ENCODE results near the gene IFT80. TPM values are rescaled to one million over a fixed set of nuclear protein-coding genes. Genes with fewer than 3 reads are reported as not detected.

IFT80 gene
- total RNA-seq, result 10 to 100 TPM in 3 of 5 donors, 1 to 10 TPM in 2; 2.3 to 49.4 (median 10.7) TPM
- 10 to 100 TPM in 2 of 3 donors, 1 to 10 TPM in 1; 9.8 to 16.8 (median 11.2) TPM for polyA plus RNA-seq
- long read RNA-seq, donor 1, result 0 reads
- long read RNA-seq, donor 2, partial matches to known transcripts, result 6 of 8 reads
- long read RNA-seq, donor 2, other reads (novel, unspliced or antisense), result 0 of 8 reads
- long read RNA-seq, donor 3, full-length matches to known transcripts, result 2 of 2 reads
- long read RNA-seq, donor 3, partial matches to known transcripts, result 0 of 2 reads
- long read RNA-seq, donor 3, other reads (novel, unspliced or antisense), result 0 of 2 reads
- long read RNA-seq, donor 4, result 0 reads
- long read RNA-seq, donor 5, partial matches to known transcripts, result 0 of 1 reads
- long read RNA-seq, donor 5, other reads (novel, unspliced or antisense), result 0 of 1 reads
- long read RNA-seq, donor 6, result 0 reads
- long read RNA-seq, donor 7, full-length matches to known transcripts, result 2 of 2 reads
- long read RNA-seq, donor 7, partial matches to known transcripts, result 0 of 2 reads
- long read RNA-seq, donor 7, other reads (novel, unspliced or antisense), result 0 of 2 reads
- long read RNA-seq, donor 8, full-length matches to known transcripts, result 5 of 5 reads
- long read RNA-seq, donor 8, partial matches to known transcripts, result 0 of 5 reads
- long read RNA-seq, donor 8, other reads (novel, unspliced or antisense), result 0 of 5 reads
- long read RNA-seq, donor 9, partial matches to known transcripts, result 0 of 4 reads
- long read RNA-seq, donor 9, other reads (novel, unspliced or antisense), result 0 of 4 reads
- long read RNA-seq, donor 10, result 0 reads

GRCh38 chr3:160399125-160400029, at the start of gene IFT80, which contains the start of gene SMC4:
TSS of gene IFT80 (minus strand) at chr3:160399225. CDS start at chr3:160384600, 14,625 bp downstream.
TSS of gene SMC4 (plus strand) at chr3:160399650. CDS start at chr3:160400827, 1,177 bp downstream.
- peak; percentile 98 for DNase-seq
- Histone ChIP-seq H3K27me3 (peaks cover 0 to 7% (median 0%) of the 10 kb centered on the region in 3 donors), H3K4me3 (peak within 1 kb of the TSS; percentile 64 to 80 (median 78)), H3K9me3 (no peaks in the 10 kb centered on the region), H3K27ac (peak within 1 kb of the TSS; percentile 88 to 97 (median 92)), H3K4me1 (peaks cover 15 to 55% (median 38%) of the 10 kb centered on the region in 4 donors), H3K36me3 (no peaks in the 10 kb centered on the region)
- WGBS, 5 donors, result 0 to 1% (median 0%) methylated on average over 63 of the region's 63 CpGs
- intact Hi-C loops (cut with DNase I; ENCODE audit: low total_unique reads), result no loop called here
- TF ChIP-seq POLR2AphosphoS5 (IDR thresholded peaks at IDR 0.05), result peak; percentile 68 to 80 (median 76)
- TF ChIP-seq POLR2A (IDR thresholded peaks at IDR 0.05), result peak in 1 of 4 donors; percentile 21
- no peak for TF ChIP-seq EP300 (IDR thresholded peaks at IDR 0.05)
- TF ChIP-seq CTCF (IDR thresholded peaks at IDR 0.05), result no peak

- Histone ChIP-seq H3K9me3 (peaks cover 0 to 5% (median 0%) of the 10 kb centered on the region in 4 donors), H3K36me3 (no peaks in the 10 kb centered on the region), H3K4me3 (no peak overlapping the region), H3K27ac (no peak overlapping the region), H3K27me3 (peaks cover 0 to 12% (median 11%) of the 10 kb centered on the region in 3 donors), H3K4me1 (peaks cover 0 to 38% (median 20%) of the 10 kb centered on the region in 4 donors)
- intact Hi-C loops (cut with DNase I; ENCODE audit: low total_unique reads), result no loop called here
- no peak for DNase-seq
- 44 to 50% (median 47%) methylated on average over 3 of the region's 3 CpGs for WGBS, 5 donors
- TF ChIP-seq POLR2AphosphoS5 (IDR thresholded peaks at IDR 0.05), result no peak
- TF ChIP-seq EP300 (IDR thresholded peaks at IDR 0.05), result no peak
- no peak for TF ChIP-seq POLR2A (IDR thresholded peaks at IDR 0.05)
- TF ChIP-seq CTCF (IDR thresholded peaks at IDR 0.05), result no peak
Measured at GRCh38 chr3:160447544-160447943, 48.5 kb upstream of the IFT80 start.

GRCh38 chr3:160446522-160447056, 47.6 kb upstream of the IFT80 start:
- no peak for DNase-seq
- no peaks in the 10 kb centered on the region for H3K36me3 ChIP-seq
- TF ChIP-seq CTCF (IDR thresholded peaks at IDR 0.05) (no peak), POLR2A (IDR thresholded peaks at IDR 0.05) (no peak), EP300 (IDR thresholded peaks at IDR 0.05) (no peak), POLR2AphosphoS5 (IDR thresholded peaks at IDR 0.05) (no peak)
- intact Hi-C loops (cut with DNase I; ENCODE audit: low total_unique reads), result no loop called here
- 91 to 96% (median 95%) methylated on average over 13 of the region's 13 CpGs for WGBS, 5 donors
- H3K4me3 ChIP-seq, result no peak overlapping the region
- peaks cover 0 to 5% (median 0%) of the 10 kb centered on the region in 4 donors for H3K9me3 ChIP-seq
- H3K27ac ChIP-seq, result no peak overlapping the region
- H3K4me1 ChIP-seq, result peaks cover 0 to 38% (median 20%) of the 10 kb centered on the region in 4 donors
- peaks cover 0 to 12% (median 11%) of the 10 kb centered on the region in 3 donors for H3K27me3 ChIP-seq
